ENCODE results near the gene CHRND.

Gene CHRND

GRCh38 chr2:232484628-232485347, 41.2 kb upstream of the CHRND start:
- DNase-seq (ENCODE audit: low read depth), result no peak
- TF ChIP-seq CTCF (IDR thresholded peaks at IDR 0.05; ENCODE audit: low read depth, low read length, missing control alignments), result no peak
- no peak overlapping the region for H3K4me3 ChIP-seq (ENCODE audit: low read depth, low read length)

GRCh38 chr2:232485348-232485756, 40.6 kb upstream of the CHRND start:
- no peak for DNase-seq (ENCODE audit: low read depth)
- no peak for TF ChIP-seq CTCF (IDR thresholded peaks at IDR 0.05; ENCODE audit: low read depth, low read length, missing control alignments)
- no peak overlapping the region for H3K4me3 ChIP-seq (ENCODE audit: low read depth, low read length)

DNA sequence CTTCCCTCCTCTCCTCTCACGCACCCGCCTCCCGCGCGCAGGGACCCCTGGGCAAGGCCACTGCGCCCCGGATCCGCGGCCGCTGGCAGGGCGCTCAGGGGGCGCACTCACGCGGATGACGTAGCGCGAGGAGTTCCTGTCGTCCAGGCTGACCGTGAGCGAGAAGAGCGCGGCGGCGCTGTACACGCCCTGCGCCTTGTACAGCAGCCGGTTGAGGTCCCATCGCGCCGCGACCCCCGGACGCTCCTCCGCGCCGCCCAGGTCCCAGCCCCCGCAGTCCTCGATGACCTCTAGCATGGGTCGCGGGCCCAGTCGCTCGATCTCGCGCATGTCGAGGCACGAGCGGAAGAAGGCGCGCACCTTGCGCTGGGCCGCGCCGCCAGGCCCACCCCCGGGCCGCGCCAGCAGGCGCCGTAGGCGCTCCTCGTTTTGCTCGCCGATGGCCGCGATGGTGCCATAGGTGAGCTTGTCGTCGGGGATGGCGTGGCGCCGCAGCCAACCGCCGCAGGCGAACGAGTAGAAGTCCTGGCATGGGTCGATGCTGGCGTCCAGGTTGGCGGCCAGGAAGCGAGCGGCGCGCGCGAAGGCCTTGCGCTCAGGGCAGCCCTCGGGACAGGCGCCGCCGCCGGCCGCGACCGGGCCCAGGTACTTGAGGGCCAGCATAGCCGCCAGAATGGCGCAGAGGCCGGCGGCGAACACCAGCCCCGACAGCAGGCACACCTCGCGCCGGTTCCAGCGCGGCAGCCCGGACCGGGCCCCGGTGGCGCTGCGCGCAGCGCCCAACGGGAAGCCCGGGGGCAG, 40.0 kb upstream of the CHRND start:
- DNase-seq (ENCODE audit: low read depth), result no peak
- TF ChIP-seq CTCF (IDR thresholded peaks at IDR 0.05; ENCODE audit: low read depth, low read length, missing control alignments), result no peak
- H3K4me3 ChIP-seq (ENCODE audit: low read depth, low read length), result no peak overlapping the region

DNA sequence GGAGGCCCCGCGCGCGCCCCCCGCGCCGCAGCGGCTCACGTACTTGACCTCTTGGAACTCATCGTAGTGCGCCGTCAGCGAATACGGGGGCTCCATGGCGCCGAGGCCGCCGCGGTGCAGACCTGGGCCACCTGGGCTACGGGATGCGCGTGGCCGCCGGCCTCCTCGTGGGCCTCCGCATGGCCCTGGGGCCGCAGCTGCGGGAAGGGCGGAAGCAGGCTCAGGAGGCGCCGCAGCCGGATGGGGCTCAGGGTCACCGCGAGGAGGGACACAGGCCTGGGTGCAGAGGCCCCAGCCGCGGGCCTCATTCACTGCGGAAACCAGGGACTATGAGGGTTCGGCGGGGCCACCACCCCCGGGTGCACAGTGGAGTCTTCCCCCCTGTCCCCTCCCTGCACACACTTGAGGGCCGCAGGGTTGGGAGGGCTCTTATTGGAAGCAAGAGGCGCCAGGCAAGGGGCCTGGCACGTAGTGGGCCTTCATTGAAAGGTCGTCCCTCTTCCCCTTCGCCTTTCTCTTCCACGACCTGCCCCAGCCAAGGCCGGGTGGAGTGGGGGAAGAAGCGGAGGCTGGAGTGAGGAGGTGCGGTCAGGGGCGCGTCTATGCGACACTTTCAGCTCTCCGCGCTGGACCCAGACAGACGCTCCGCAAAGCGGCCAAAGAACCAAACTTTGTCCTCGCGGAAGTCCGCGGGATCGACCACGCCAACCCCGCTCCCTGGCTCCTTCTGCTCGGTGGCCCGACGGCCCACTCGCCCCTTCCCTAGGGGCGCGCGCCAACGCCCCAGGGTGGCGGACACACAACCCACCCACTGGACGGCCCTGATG, 39.2 kb upstream of the CHRND start:
- TF ChIP-seq CTCF (IDR thresholded peaks at IDR 0.05; ENCODE audit: low read depth, low read length, missing control alignments), result no peak
- no peak overlapping the region for H3K4me3 ChIP-seq (ENCODE audit: low read depth, low read length)
- DNase-seq (ENCODE audit: low read depth), result no peak

- H3K4me3 ChIP-seq (ENCODE audit: low read depth, low read length), result no peak within 1 kb of the TSS
- no peak for DNase-seq (ENCODE audit: low read depth)
- no peak for TF ChIP-seq CTCF (IDR thresholded peaks at IDR 0.05; ENCODE audit: low read depth, low read length, missing control alignments)
These were observed 38.4 kb upstream of the CHRND start, which contains the start of gene ECEL1 for GRCh38 chr2:232487385-232488096. Gene ECEL1 (minus strand): TSS chr2:232487834. CDS start chr2:232486653, 1,181 bp downstream.

GRCh38 chr2:232488097-232488711, 37.8 kb upstream of the CHRND start:
- no peak for TF ChIP-seq CTCF (IDR thresholded peaks at IDR 0.05; ENCODE audit: low read depth, low read length, missing control alignments)
- DNase-seq (ENCODE audit: low read depth), result no peak
- no peak overlapping the region for H3K4me3 ChIP-seq (ENCODE audit: low read depth, low read length)

All from GM12864 (cell line).